Activated naive CD8-positive, alpha-beta T cell treated with anti-CD3 and anti-CD28 coated beads, Interleukin-2, amount 50 U/mL, for 24 hours (primary cell): ENCODE results near the gene PIGU.

Experiments
- ATAC-seq: fragments of 150-1000 bp; cut with Tn5 transposase; one replicate; pipeline ENCODE4 v1.10.0; 2021
- DNase-seq: peaks from one replicate; pipeline ENCODE4 v3.0.0; 2021
- H3K27ac Mint-ChIP-seq: one replicate; pipeline ENCODE4 v1.8.0; 2021; ENCODE audit warnings: mild to moderate bottlenecking, mixed read lengths
- H3K27me3 Mint-ChIP-seq: one replicate; pipeline ENCODE4 v1.8.0; 2021; ENCODE audit warnings: mixed read lengths
- H3K36me3 Mint-ChIP-seq: one replicate; pipeline ENCODE4 v1.8.0; 2021; ENCODE audit warnings: low read depth, mixed read lengths
- H3K4me1 Mint-ChIP-seq: one replicate; pipeline ENCODE4 v1.8.0; 2021; ENCODE audit warnings: mixed read lengths
- H3K4me3 Mint-ChIP-seq: one replicate; pipeline ENCODE4 v1.8.0; 2021; ENCODE audit warnings: mild to moderate bottlenecking, moderate library complexity, mixed read lengths
- H3K9me3 Mint-ChIP-seq: one replicate; pipeline ENCODE4 v1.8.0; 2021; ENCODE audit warnings: mixed read lengths

Gene PIGU

GRCh38 chr20:34595377-34596184, 81.3 kb downstream of the PIGU start:
- DNase-seq (no peak), ATAC-seq (no peak)
- H3K36me3 Mint-ChIP-seq, result no peaks in the 10 kb centered on the region
- no peaks in the 10 kb centered on the region for H3K4me1 Mint-ChIP-seq
- no peak overlapping the region for H3K27ac Mint-ChIP-seq
- H3K4me3 Mint-ChIP-seq, result no peak overlapping the region
- no peaks in the 10 kb centered on the region for H3K27me3 Mint-ChIP-seq
- H3K9me3 Mint-ChIP-seq, result no peaks in the 10 kb centered on the region

- Mint-ChIP-seq H3K9me3 (no peaks in the 10 kb centered on the region), H3K4me1 (peaks cover 9% of the 10 kb centered on the region), H3K4me3 (no peak overlapping the region), H3K36me3 (peaks cover 4% of the 10 kb centered on the region), H3K27ac (no peak overlapping the region), H3K27me3 (no peaks in the 10 kb centered on the region)
- ATAC-seq (no peak), DNase-seq (no peak)
These were observed 90.3 kb downstream of the PIGU start for GRCh38 chr20:34586488-34587163.

GRCh38 chr20:34585019-34585418, 91.9 kb downstream of the PIGU start:
- Mint-ChIP-seq H3K27me3 (no peaks in the 10 kb centered on the region), H3K4me1 (peaks cover 23% of the 10 kb centered on the region), H3K4me3 (no peak overlapping the region), H3K36me3 (peaks cover 14% of the 10 kb centered on the region), H3K9me3 (no peaks in the 10 kb centered on the region), H3K27ac (no peak overlapping the region)
- no peak for DNase-seq
- no peak for ATAC-seq

- no peaks in the 10 kb centered on the region for H3K27me3 Mint-ChIP-seq
- no peak overlapping the region for H3K27ac Mint-ChIP-seq
- ATAC-seq, result no peak
- H3K36me3 Mint-ChIP-seq, result peaks cover 20% of the 10 kb centered on the region
- DNase-seq, result no peak
- H3K9me3 Mint-ChIP-seq, result no peaks in the 10 kb centered on the region
- H3K4me1 Mint-ChIP-seq, result peaks cover 25% of the 10 kb centered on the region
- no peak overlapping the region for H3K4me3 Mint-ChIP-seq
These were observed 93.3 kb downstream of the PIGU start for GRCh38 chr20:34583544-34583943.

- Mint-ChIP-seq H3K27ac (no peak overlapping the region), H3K9me3 (no peaks in the 10 kb centered on the region), H3K4me3 (no peak overlapping the region), H3K27me3 (no peaks in the 10 kb centered on the region), H3K4me1 (peaks cover 25% of the 10 kb centered on the region), H3K36me3 (peaks cover 22% of the 10 kb centered on the region)
- DNase-seq, result no peak
- ATAC-seq, result no peak
These were observed 94.0 kb downstream of the PIGU start for GRCh38 chr20:34582911-34583310.

GRCh38 chr20:34582221-34582620, 94.7 kb downstream of the PIGU start:
- no peaks in the 10 kb centered on the region for H3K27me3 Mint-ChIP-seq
- H3K4me3 Mint-ChIP-seq, result no peak overlapping the region
- no peaks in the 10 kb centered on the region for H3K9me3 Mint-ChIP-seq
- peak overlapping the region; percentile 57 for H3K27ac Mint-ChIP-seq
- peaks cover 22% of the 10 kb centered on the region for H3K36me3 Mint-ChIP-seq
- peaks cover 25% of the 10 kb centered on the region for H3K4me1 Mint-ChIP-seq
- no peak for ATAC-seq
- DNase-seq, result no peak

GRCh38 chr20:34581341-34582184, 95.3 kb downstream of the PIGU start:
- H3K27me3 Mint-ChIP-seq, result no peaks in the 10 kb centered on the region
- H3K27ac Mint-ChIP-seq, result peak overlapping the region; percentile 57
- peaks cover 25% of the 10 kb centered on the region for H3K4me1 Mint-ChIP-seq
- H3K4me3 Mint-ChIP-seq, result no peak overlapping the region
- peak; percentile 23 for DNase-seq
- ATAC-seq, result peak; percentile 93
- peaks cover 22% of the 10 kb centered on the region for H3K36me3 Mint-ChIP-seq
- no peaks in the 10 kb centered on the region for H3K9me3 Mint-ChIP-seq

- Mint-ChIP-seq H3K9me3 (no peaks in the 10 kb centered on the region), H3K4me1 (peaks cover 25% of the 10 kb centered on the region), H3K27ac (no peak overlapping the region), H3K27me3 (no peaks in the 10 kb centered on the region), H3K36me3 (peaks cover 22% of the 10 kb centered on the region), H3K4me3 (no peak overlapping the region)
- no peak for DNase-seq
- ATAC-seq, result no peak
These were observed 96.6 kb downstream of the PIGU start for GRCh38 chr20:34579979-34580940.

GRCh38 chr20:34579191-34579978, 97.5 kb downstream of the PIGU start:
- H3K9me3 Mint-ChIP-seq, result no peaks in the 10 kb centered on the region
- ATAC-seq (no peak), DNase-seq (no peak)
- H3K36me3 Mint-ChIP-seq, result peaks cover 24% of the 10 kb centered on the region
- no peaks in the 10 kb centered on the region for H3K27me3 Mint-ChIP-seq
- no peak overlapping the region for H3K27ac Mint-ChIP-seq
- no peak overlapping the region for H3K4me3 Mint-ChIP-seq
- peaks cover 25% of the 10 kb centered on the region for H3K4me1 Mint-ChIP-seq

GRCh38 chr20:34578521-34578920, 98.4 kb downstream of the PIGU start:
- DNase-seq (no peak), ATAC-seq (no peak)
- Mint-ChIP-seq H3K27ac (no peak overlapping the region), H3K4me1 (peaks cover 25% of the 10 kb centered on the region), H3K9me3 (no peaks in the 10 kb centered on the region), H3K27me3 (no peaks in the 10 kb centered on the region), H3K4me3 (no peak overlapping the region), H3K36me3 (peaks cover 23% of the 10 kb centered on the region)

GRCh38 chr20:34578025-34578424, 98.9 kb downstream of the PIGU start:
- ATAC-seq (no peak), DNase-seq (no peak)
- no peaks in the 10 kb centered on the region for H3K9me3 Mint-ChIP-seq
- H3K4me3 Mint-ChIP-seq, result no peak overlapping the region
- peaks cover 25% of the 10 kb centered on the region for H3K4me1 Mint-ChIP-seq
- no peak overlapping the region for H3K27ac Mint-ChIP-seq
- H3K27me3 Mint-ChIP-seq, result no peaks in the 10 kb centered on the region
- peaks cover 21% of the 10 kb centered on the region for H3K36me3 Mint-ChIP-seq

GRCh38 chr20:34577061-34577460, 99.8 kb downstream of the PIGU start:
- H3K4me1 Mint-ChIP-seq, result peaks cover 20% of the 10 kb centered on the region
- H3K9me3 Mint-ChIP-seq, result no peaks in the 10 kb centered on the region
- H3K27ac Mint-ChIP-seq, result no peak overlapping the region
- H3K36me3 Mint-ChIP-seq, result peaks cover 21% of the 10 kb centered on the region
- ATAC-seq (no peak), DNase-seq (no peak)
- no peak overlapping the region for H3K4me3 Mint-ChIP-seq
- H3K27me3 Mint-ChIP-seq, result no peaks in the 10 kb centered on the region

GRCh38 chr20:34575756-34576155, 101.1 kb downstream of the PIGU start:
- Mint-ChIP-seq H3K9me3 (no peaks in the 10 kb centered on the region), H3K4me3 (no peak overlapping the region), H3K27me3 (no peaks in the 10 kb centered on the region), H3K36me3 (peaks cover 16% of the 10 kb centered on the region), H3K4me1 (peaks cover 17% of the 10 kb centered on the region), H3K27ac (no peak overlapping the region)
- DNase-seq (no peak), ATAC-seq (no peak)
